Activated T-cell treated with anti-CD3 and anti-CD28 coated beads for 24 hours (primary cell): ENCODE measurements around the gene ELP4.
"Not testable (repeated sequence)": the region's sequence is repeated elsewhere in the genome, so short reads cannot be mapped to it uniquely, and the experiment has no call there.

Experiments used
- DNase-seq: peaks from one replicate; pipeline ENCODE4 v3.0.0-alpha.2; 2020; ENCODE audit warnings: low read depth

The ELP4 gene

GRCh38 chr11:31711137-31711536, 201.6 kb downstream of the ELP4 start:
- no peak for DNase-seq

GRCh38 chr11:31712851-31713250, 203.3 kb downstream of the ELP4 start:
- no peak for DNase-seq

DNA sequence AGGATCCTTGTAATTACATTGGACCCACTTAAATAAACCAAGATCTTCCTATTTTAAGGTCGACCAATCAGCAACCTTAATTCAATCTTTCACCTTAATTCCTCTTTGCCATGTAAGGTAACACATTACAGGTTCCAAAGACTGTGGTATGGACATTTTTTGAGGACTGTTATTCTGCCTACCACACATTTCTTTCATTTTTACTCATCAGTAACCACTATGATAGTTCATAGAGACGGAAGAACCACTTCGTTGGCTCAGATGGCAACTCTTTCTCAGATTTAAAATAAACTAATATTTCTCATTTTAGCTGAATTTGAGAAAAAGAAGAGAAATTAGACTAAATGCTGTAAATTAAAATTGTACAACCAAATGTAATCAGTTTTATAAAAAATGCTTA, 205.3 kb downstream of the ELP4 start:
- DNase-seq, result no peak

DNA sequence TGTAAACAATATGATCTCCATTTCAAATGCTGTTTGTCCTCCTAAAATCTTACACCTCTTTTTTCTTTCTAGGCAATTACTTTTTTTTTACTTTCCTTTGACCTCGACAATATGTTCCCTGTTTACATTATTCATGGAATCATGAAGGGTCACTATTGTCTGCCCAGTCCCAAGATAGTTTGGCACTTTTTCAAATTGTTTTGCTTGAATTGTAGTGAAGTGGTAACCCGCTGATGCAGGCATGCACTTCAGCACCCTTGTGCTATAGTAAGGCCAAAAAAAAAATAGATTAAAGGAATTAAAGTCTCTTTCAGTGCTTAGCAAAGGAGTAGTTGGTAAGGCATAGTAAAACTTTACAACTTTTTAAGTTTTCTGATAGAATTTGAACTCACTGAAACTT, 210.7 kb downstream of the ELP4 start:
- no peak for DNase-seq

- DNase-seq, result no peak
Observed at GRCh38 chr11:31720671-31721365, 211.3 kb downstream of the ELP4 start.

- no peak for DNase-seq
Observed at GRCh38 chr11:31722754-31723153, 213.2 kb downstream of the ELP4 start.

- DNase-seq, result no peak
Observed at GRCh38 chr11:31725176-31725575, 215.6 kb downstream of the ELP4 start.

DNA sequence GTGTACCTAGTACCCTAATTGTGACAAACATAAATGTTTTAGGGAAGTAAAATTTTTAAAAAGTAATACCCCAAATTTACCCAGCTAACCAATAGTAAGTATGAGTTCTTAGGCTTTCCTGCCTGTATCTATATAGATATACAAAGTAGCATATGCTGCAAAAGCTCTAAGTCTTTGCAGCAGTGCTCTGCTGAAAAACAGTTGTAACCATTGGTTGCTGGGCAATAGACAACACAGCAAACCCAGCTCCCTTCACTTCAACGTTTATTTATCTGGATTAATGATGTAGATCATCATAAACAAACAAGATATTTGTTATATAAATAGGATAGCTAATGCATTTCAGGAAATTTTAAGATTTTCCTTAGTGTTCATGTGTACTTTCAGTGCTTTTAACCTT, 218.9 kb downstream of the ELP4 start:
- DNase-seq, result no peak

GRCh38 chr11:31740131-31740530, 230.6 kb downstream of the ELP4 start:
- no peak for DNase-seq

DNA sequence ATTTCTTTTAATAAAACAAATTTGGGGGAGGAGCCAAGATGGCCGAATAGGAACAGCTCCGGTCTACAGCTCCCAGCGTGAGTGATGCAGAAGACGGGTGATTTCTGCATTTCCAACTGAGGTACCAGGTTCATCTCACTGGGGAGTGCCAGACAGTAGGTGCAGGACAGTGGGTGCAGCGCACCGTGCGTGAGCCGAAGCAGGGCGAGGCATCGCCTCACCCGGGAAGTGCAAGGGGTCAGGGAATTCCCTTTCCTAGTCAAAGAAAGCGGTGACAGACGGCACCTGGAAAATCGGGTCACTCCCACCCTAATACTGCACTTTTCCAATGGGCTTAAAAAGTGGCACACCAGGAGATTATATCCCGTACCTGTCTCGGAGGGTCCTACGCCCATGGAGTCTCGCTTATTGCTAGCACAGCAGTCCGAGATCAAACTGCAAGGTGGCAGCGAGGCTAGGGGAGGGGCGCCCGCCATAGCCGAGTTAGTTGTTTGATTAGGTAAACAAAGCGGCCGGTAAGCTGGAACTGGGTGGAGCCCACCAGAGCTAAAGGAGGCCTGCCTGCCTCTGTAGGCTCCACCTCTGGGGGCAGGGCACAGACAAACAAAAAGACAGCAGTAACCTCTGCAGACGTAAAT, 231.3 kb downstream of the ELP4 start:
- not testable (repeated sequence) for DNase-seq

DNA sequence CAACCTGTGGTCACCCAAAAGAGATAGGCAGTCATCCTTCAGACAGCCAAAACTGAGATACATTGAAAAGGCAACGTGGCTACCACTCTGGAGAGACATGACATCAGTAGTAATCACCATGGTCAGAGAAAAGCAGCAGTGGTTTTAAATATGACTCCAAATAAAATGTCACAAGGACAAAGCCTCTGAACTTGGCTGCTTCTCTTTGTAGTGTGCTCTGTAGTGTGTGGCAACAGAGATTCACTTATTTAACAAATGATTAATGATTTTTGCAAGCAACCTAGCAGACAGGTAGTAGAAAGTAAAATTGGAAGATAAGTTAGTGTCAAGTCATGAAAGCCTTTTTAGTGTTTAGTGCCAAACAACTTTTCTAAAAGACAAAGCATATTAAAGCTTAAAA, 238.0 kb downstream of the ELP4 start:
- DNase-seq, result no peak

- no peak for DNase-seq
Observed at GRCh38 chr11:31757260-31757835, 247.8 kb downstream of the ELP4 start.

GRCh38 chr11:31761636-31762035, 252.1 kb downstream of the ELP4 start:
- no peak for DNase-seq

DNA sequence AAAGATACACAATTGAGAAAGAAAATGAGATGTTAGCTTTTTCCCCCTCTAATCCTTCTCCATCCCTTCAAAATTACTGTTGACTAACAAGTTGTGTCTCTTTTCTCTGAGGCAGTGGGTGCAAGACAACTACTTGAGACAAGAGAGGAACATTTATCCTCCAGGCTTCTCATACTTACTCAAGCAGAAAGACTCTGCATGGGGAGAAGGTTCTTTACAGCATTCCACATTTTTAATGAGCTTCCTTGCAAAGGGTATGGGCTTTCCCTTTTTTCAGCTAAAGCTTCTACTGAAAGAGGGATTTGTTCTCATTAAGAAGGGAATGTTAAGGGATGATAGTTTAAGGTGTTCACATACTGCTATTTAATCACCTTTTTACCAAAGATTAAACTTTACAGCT, 253.7 kb downstream of the ELP4 start:
- no peak for DNase-seq

GRCh38 chr11:31764261-31764660, 254.7 kb downstream of the ELP4 start:
- DNase-seq, result no peak

- no peak for DNase-seq
Observed at GRCh38 chr11:31764766-31765165, 255.2 kb downstream of the ELP4 start.

DNA sequence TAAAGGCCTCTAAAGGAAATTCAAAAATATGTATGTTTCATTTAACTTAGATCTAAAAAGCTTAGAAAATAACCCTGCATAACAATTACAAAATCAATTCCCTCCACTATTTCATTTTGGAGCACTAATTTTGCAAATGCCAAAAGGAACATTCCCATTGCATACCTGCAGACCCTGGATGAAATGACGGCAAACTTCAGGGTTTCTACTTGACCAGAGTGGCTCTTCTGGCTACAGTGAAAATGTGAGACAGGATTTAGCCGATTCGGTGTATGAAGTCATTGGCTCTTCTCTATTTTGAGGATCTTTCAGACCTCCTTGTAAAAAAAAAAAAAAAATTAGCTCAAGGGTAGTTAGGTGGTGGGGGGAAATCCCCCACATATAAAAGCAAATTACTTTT, 257.5 kb downstream of the ELP4 start:
- DNase-seq, result no peak

GRCh38 chr11:31767685-31768084, 258.1 kb downstream of the ELP4 start:
- DNase-seq, result no peak

DNA sequence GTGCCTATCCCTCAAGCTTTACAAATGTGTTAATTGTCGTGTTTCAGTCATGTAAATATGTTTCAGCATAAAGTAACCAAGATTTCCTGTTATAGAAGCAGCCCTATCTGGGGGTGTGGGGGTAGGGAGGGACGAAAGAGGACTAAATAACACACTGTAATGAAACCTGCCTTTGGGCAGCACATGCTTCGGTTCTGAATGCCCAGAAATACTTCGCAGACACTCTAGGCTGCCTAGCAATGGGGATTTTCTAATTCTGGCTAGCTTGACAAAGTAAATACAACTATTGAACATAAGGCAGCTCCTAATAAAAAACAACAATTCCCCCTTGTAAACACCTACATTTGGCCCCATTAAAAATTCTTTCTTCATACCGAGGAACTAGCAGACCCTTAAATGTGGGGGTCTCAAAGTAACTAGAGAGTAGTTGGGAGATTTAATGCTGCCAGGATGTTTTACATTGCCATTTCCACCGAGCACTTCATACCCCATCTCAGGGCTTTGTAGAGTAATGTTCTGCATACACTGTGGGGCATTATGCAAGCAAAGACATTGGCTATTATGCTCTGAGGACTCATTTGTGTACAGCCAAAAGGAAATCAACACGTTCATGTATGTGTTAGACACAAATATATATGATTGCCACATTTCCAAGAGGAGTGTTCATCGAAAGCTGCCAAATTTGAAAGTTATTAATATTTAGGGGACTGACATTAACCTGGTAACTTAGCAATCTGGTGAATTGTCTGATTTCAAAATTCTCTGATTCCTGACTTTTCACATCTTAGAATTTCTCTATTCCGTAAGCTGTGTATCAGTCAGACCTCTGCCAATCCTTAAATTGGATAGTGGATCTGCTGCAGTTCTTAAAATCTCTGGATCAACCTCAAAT, 259.4 kb downstream of the ELP4 start:
- DNase-seq, result no peak

GRCh38 chr11:31770011-31770700, 260.6 kb downstream of the ELP4 start:
- DNase-seq, result no peak

- DNase-seq, result no peak
Observed at GRCh38 chr11:31772412-31772811, 262.8 kb downstream of the ELP4 start.

- no peak for DNase-seq
Observed at GRCh38 chr11:31779374-31779791, 269.8 kb downstream of the ELP4 start.
